Activated naive CD8-positive, alpha-beta T cell treated with anti-CD3 and anti-CD28 coated beads, Interleukin-2, amount 50 U/mL, for 16 hours (primary cell): ENCODE measurements around the gene ENDOV.

Experiments
- DNase-seq: peaks from one replicate; pipeline ENCODE4 v3.0.0-alpha.2; 2020; ENCODE audit warnings: low read depth, low spot score

ENDOV gene

GRCh38 chr17:80431246-80432195 is 16.6 kb downstream of the ENDOV start:
- no peak for DNase-seq

- DNase-seq, result no peak
Measured at GRCh38 chr17:80432350-80432955, 17.5 kb downstream of the ENDOV start.

- no peak for DNase-seq
Measured at GRCh38 chr17:80432961-80433550, 18.1 kb downstream of the ENDOV start.

- DNase-seq, result no peak
Measured at GRCh38 chr17:80433916-80434666, 19.1 kb downstream of the ENDOV start.

- no peak for DNase-seq
Measured at GRCh38 chr17:80437532-80437931, 22.6 kb downstream of the ENDOV start.

- no peak for DNase-seq
Measured at GRCh38 chr17:80438806-80439205, 23.8 kb downstream of the ENDOV start.

GRCh38 chr17:80439499-80439898 is 24.5 kb downstream of the ENDOV start:
- DNase-seq, result no peak

GRCh38 chr17:80441133-80441578 is 26.2 kb downstream of the ENDOV start:
- no peak for DNase-seq

- no peak for DNase-seq
Measured at GRCh38 chr17:80441598-80442322, 26.8 kb downstream of the ENDOV start.

- DNase-seq, result no peak
Measured at GRCh38 chr17:80442323-80442659, 27.3 kb downstream of the ENDOV start.

GRCh38 chr17:80442764-80443163 is 27.8 kb downstream of the ENDOV start:
- no peak for DNase-seq

GRCh38 chr17:80443498-80443897 is 28.5 kb downstream of the ENDOV start:
- DNase-seq, result no peak

- DNase-seq, result no peak
Measured at GRCh38 chr17:80443916-80444643, 29.1 kb downstream of the ENDOV start.

GRCh38 chr17:80444644-80444979 is 29.6 kb downstream of the ENDOV start:
- no peak for DNase-seq

- no peak for DNase-seq
Measured at GRCh38 chr17:80445007-80445725, 30.2 kb downstream of the ENDOV start.

GRCh38 chr17:80445726-80446110 is 30.8 kb downstream of the ENDOV start:
- DNase-seq, result no peak

GRCh38 chr17:80446645-80447405 is 31.9 kb downstream of the ENDOV start:
- no peak for DNase-seq

GRCh38 chr17:80447790-80448189 is 32.8 kb downstream of the ENDOV start:
- DNase-seq, result no peak

GRCh38 chr17:80449194-80449929 is 34.4 kb downstream of the ENDOV start:
- no peak for DNase-seq
